HepG2 (cell line): ENCODE data around the gene BRSK2. TPM values are rescaled to one million over a fixed set of nuclear protein-coding genes. Genes with fewer than 3 reads are reported as not detected.

Source experiments
- ARHGAP35 ChIP-seq: sonication (generic); formaldehyde crosslinking; IDR thresholded peaks from 2 replicates; pipeline ENCODE4 v1.9.0; 2022; ENCODE audit warnings: mild to moderate bottlenecking, inconsistent platforms, moderate library complexity, missing genetic modification reagents, borderline replicate concordance
- CEBPG ChIP-seq: IDR thresholded peaks from 2 replicates; pipeline ENCODE4 v1.6.1; 2016
- DNMT3B ChIP-seq: conservative IDR thresholded peaks from 2 replicates; pipeline ENCODE4 v1.6.1; 2016; ENCODE audit warnings: missing biosample characterization, control low read depth
- ETV5 ChIP-seq: IDR thresholded peaks from 2 replicates; pipeline ENCODE4 v1.6.1; 2018; ENCODE audit warnings: missing biosample characterization, missing genetic modification reagents, inconsistent platforms, borderline replicate concordance
- FOXK1 ChIP-seq: sonication (generic); formaldehyde crosslinking; IDR thresholded peaks from 2 replicates; pipeline ENCODE4 v1.4.0; 2020; ENCODE audit warnings: low read depth, missing genetic modification reagents, borderline replicate concordance
- FOXP4 ChIP-seq: sonication (generic); formaldehyde crosslinking; IDR thresholded peaks from 2 replicates; pipeline ENCODE4 v1.4.0; 2020; ENCODE audit warnings: missing genetic modification reagents
- HDAC2 ChIP-seq: sonication (generic); formaldehyde crosslinking; IDR thresholded peaks from 2 replicates; pipeline ENCODE4 v1.4.0; 2020; ENCODE audit warnings: missing genetic modification reagents
- MTF2 ChIP-seq: sonication (generic); formaldehyde crosslinking; IDR thresholded peaks from 2 replicates; pipeline ENCODE4 v1.5.0; 2020; ENCODE audit warnings: missing genetic modification reagents, borderline replicate concordance
- PHF8 ChIP-seq: sonication (generic); formaldehyde crosslinking; IDR thresholded peaks from 2 replicates; pipeline ENCODE4 v1.5.0; 2020; ENCODE audit warnings: missing genetic modification reagents
- POGK ChIP-seq: sonication (generic); formaldehyde crosslinking; conservative IDR thresholded peaks from 2 replicates; pipeline ENCODE4 v1.8.0; 2022; ENCODE audit warnings: mild to moderate bottlenecking, moderate library complexity, missing genetic modification reagents
- SP1 ChIP-seq, 2 experiments: fragments of 450-650 bp in 1 of 2; sonication (generic) in 1 of 2; formaldehyde crosslinking in 1 of 2; IDR thresholded peaks; 2 replicates each; pipeline versions ENCODE4 v1.4.0 to v1.6.1; 2016 to 2020; ENCODE audit warnings: missing genetic modification reagents in 1 of 2
- ZFAT ChIP-seq: sonication (generic); formaldehyde crosslinking; conservative IDR thresholded peaks from 2 replicates; pipeline ENCODE4 v1.8.1; 2023; ENCODE audit warnings: missing genetic modification reagents, inconsistent platforms
- ZNF124 ChIP-seq: sonication (generic); formaldehyde crosslinking; IDR thresholded peaks from 2 replicates; pipeline ENCODE4 v1.4.0; 2020; ENCODE audit warnings: missing genetic modification reagents
- ZNF143 ChIP-seq: sonication (generic); formaldehyde crosslinking; IDR thresholded peaks from 2 replicates; pipeline ENCODE4 v1.4.0; 2020; ENCODE audit warnings: missing genetic modification reagents
- ZNF567 ChIP-seq: sonication (generic); formaldehyde crosslinking; IDR thresholded peaks from 2 replicates; pipeline ENCODE4 v1.8.1; 2023; ENCODE audit warnings: mild to moderate bottlenecking, missing genetic modification reagents, borderline replicate concordance
- ZNF672 ChIP-seq: sonication (generic); formaldehyde crosslinking; IDR thresholded peaks from 2 replicates; pipeline ENCODE4 v1.8.1; 2022; ENCODE audit warnings: missing genetic modification reagents
- polyA plus RNA-seq, 8 experiments: library from polyadenylated mRNA; depleted of rRNA in 3 of 8; stranded (reverse) in 7 of 8; unstranded in 1 of 8; fragments of >200 nt; fragmentation: Illumina TruSeq in 4 of 8; extraction: Trizol in 4 of 8; gene quantifications; 2 replicates each; pipeline versions ENCODE4 v1.2.1 to v1.2.3, GENCODE V29; 2011 to 2016; ENCODE audit warnings: low read depth in 4 of 8, missing spikeins in 1 of 8, mixed read lengths in 1 of 8; ENCODE audit not compliant: insufficient read depth in 1 of 8
- total RNA-seq, 5 experiments: library from RNA; depleted of rRNA; stranded (reverse); fragments of >200 nt; fragmentation: Illumina TruSeq; extraction: Trizol; gene quantifications; 2 replicates each; pipeline ENCODE4 v1.2.3, GENCODE V29; 2016; ENCODE audit warnings: low read depth in 1 of 5
- TF ChIP-seq, protein P1 (sequence below): sonication (generic); formaldehyde crosslinking; IDR thresholded peaks from 2 replicates; pipeline ENCODE4 v1.4.0; 2020; ENCODE audit warnings: missing genetic modification reagents
- TF ChIP-seq, protein P2 (sequence below): IDR thresholded peaks from 2 replicates; pipeline ENCODE4 v1.6.1; 2012; ENCODE audit warnings: inconsistent platforms

The BRSK2 gene
- total and polyA plus RNA-seq, 2 of the 13 experiments (the other 11 are each of a cell fraction or from before 2014, with no cell fraction given) = 0.74 to 1.1 TPM

- TF ChIP-seq MTF2 (CRISPR knock-in tag) = no peak
- TF ChIP-seq FOXP4 = no peak
- no peak for TF ChIP-seq DNMT3B (CRISPR knock-in tag)
- no peak for TF ChIP-seq ARHGAP35 (CRISPR knock-in tag)
- TF ChIP-seq ZNF672 (CRISPR knock-in tag) = no peak
- TF ChIP-seq, protein P1, sequence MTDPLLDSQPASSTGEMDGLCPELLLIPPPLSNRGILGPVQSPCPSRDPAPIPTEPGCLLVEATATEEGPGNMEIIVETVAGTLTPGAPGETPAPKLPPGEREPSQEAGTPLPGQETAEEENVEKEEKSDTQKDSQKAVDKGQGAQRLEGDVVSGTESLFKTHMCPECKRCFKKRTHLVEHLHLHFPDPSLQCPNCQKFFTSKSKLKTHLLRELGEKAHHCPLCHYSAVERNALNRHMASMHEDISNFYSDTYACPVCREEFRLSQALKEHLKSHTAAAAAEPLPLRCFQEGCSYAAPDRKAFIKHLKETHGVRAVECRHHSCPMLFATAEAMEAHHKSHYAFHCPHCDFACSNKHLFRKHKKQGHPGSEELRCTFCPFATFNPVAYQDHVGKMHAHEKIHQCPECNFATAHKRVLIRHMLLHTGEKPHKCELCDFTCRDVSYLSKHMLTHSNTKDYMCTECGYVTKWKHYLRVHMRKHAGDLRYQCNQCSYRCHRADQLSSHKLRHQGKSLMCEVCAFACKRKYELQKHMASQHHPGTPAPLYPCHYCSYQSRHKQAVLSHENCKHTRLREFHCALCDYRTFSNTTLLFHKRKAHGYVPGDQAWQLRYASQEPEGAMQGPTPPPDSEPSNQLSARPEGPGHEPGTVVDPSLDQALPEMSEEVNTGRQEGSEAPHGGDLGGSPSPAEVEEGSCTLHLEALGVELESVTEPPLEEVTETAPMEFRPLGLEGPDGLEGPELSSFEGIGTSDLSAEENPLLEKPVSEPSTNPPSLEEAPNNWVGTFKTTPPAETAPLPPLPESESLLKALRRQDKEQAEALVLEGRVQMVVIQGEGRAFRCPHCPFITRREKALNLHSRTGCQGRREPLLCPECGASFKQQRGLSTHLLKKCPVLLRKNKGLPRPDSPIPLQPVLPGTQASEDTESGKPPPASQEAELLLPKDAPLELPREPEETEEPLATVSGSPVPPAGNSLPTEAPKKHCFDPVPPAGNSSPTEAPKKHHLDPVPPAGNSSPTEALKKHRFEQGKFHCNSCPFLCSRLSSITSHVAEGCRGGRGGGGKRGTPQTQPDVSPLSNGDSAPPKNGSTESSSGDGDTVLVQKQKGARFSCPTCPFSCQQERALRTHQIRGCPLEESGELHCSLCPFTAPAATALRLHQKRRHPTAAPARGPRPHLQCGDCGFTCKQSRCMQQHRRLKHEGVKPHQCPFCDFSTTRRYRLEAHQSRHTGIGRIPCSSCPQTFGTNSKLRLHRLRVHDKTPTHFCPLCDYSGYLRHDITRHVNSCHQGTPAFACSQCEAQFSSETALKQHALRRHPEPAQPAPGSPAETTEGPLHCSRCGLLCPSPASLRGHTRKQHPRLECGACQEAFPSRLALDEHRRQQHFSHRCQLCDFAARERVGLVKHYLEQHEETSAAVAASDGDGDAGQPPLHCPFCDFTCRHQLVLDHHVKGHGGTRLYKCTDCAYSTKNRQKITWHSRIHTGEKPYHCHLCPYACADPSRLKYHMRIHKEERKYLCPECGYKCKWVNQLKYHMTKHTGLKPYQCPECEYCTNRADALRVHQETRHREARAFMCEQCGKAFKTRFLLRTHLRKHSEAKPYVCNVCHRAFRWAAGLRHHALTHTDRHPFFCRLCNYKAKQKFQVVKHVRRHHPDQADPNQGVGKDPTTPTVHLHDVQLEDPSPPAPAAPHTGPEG (CRISPR knock-in tag) = no peak
- TF ChIP-seq HDAC2 (CRISPR knock-in tag) = no peak
- TF ChIP-seq ETV5 (CRISPR knock-in tag) = peak; percentile 18; the same call in 1 of the 2 replicates
- TF ChIP-seq ZNF567 (CRISPR knock-in tag) = no peak
- no peak for TF ChIP-seq ZFAT (CRISPR knock-in tag)
- TF ChIP-seq CEBPG = no peak
- TF ChIP-seq ZNF143 (CRISPR knock-in tag) = no peak
- TF ChIP-seq PHF8 (CRISPR knock-in tag) = 0 out of 2 replicates have a peak, but pooled peaks have one; percentile 18
- TF ChIP-seq ZNF124 (CRISPR knock-in tag) = no peak
- TF ChIP-seq, protein P2, sequence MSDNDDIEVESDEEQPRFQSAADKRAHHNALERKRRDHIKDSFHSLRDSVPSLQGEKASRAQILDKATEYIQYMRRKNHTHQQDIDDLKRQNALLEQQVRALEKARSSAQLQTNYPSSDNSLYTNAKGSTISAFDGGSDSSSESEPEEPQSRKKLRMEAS = no peak; the same call in 1 of the 2 replicates
- no peak for TF ChIP-seq FOXK1 (CRISPR knock-in tag)
- 0 out of 2 replicates have a peak, but pooled peaks have one; percentile 40 for TF ChIP-seq POGK (CRISPR knock-in tag)
- TF ChIP-seq SP1 (IDR thresholded peaks at IDR 0.05) = no peak
- TF ChIP-seq SP1 (CRISPR knock-in tag; IDR thresholded peaks at IDR 0.05) = no peak
These were observed 6.7 kb upstream of the BRSK2 start (continued) for GRCh38 chr11:1382831-1383607.
